Left forelimb (tissue), 1 donor: Measurements from ENCODE around the gene KDM6A.
"Not testable (repeated sequence)": the region's sequence is repeated elsewhere in the genome, so short reads cannot be mapped to it uniquely, and the experiment has no call there.

Experiments
- DNase-seq: peaks from one replicate; pipeline ENCODE4 v3.0.0-alpha.2; 2018; ENCODE audit warnings: low spot score

The KDM6A gene

DNA sequence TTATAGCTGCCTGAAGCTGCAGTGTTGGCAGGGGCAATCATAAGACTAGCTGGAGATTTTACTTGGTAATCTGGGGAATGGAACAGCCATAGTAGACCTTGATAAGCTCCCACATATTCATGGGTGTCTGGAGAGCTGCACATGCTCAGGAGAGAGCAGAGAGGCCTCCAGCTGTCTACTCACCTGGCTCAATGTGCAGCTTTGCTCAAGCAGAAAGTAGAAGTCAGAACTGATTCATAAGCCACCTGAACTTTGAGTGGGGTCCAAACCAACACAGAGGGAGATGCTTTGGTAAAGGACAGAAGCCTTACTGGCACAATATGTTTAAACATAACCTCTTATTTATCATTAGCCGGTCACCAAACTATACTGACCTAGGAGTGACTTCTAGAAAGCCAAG is 54.4 kb downstream of the KDM6A start:
- no peak for DNase-seq

DNA sequence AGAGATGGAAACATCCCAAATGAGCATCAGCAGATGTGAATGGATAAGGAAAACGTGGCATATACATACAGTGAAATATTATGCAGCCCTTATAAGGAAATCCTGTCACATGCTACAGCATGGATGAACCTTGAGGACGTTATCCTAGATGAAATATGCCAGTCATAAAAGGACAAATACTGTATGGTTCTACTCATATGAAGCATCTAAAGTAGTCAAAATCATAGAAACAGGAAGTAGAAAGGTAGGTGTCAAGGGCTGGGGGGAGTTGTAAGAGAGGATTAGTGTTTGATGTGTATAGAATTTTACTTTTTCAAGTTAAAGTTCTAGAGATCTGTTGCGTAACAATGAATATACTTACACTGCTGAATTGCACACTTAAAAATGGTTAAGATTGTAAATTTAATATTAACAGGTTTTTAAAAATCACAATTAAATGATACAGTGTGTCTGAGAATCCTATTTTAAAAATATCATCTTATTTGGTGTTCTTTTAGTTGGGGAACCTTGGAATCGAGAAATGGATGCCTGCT is 58.5 kb downstream of the KDM6A start:
- DNase-seq: no peak

GRCh38 chrX:44935172-44935571 is 62.2 kb downstream of the KDM6A start:
- no peak for DNase-seq

GRCh38 chrX:44935640-44936039 is 62.7 kb downstream of the KDM6A start:
- no peak for DNase-seq

GRCh38 chrX:44937606-44938005 is 64.6 kb downstream of the KDM6A start:
- DNase-seq: no peak

- DNase-seq: no peak
These were observed 65.1 kb downstream of the KDM6A start for GRCh38 chrX:44938111-44938510.

DNA sequence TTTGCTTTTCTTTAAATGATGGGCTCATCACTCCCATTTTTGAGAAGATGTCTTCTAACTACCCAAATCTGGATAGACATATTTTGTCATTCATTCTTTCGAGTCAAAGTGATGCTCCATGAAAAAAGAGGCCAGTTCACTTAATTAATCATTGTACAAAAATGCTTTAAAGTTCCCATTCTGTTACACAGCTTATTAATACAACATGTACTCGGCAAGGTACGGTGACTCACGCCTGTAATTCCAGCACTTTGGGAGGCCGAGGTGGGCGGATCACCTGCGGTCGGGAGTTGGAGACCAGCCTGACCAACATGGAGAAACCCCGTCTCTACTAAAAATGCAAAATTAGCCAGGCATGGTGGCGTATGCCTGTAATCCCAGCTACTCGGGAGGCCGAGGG is 67.6 kb downstream of the KDM6A start:
- not testable (repeated sequence) for DNase-seq

DNA sequence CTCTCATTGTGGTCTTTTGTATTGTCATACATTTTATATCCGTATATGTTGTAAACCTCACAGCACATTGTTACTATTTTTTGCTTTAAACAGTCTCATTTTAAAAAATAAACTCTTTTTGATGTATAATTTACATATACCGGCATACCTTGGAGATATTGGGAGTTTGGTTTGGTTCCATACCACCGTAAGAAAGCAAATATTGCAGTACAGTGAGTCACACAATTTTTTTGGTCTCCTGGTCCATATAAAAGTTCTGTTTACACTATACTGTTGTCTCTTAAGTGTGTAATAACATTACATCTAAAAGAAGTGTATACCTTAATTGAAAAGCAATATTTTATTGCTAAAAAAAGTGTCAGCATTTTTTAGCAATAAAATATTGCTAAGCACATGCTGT is 70.0 kb downstream of the KDM6A start:
- DNase-seq: no peak

DNA sequence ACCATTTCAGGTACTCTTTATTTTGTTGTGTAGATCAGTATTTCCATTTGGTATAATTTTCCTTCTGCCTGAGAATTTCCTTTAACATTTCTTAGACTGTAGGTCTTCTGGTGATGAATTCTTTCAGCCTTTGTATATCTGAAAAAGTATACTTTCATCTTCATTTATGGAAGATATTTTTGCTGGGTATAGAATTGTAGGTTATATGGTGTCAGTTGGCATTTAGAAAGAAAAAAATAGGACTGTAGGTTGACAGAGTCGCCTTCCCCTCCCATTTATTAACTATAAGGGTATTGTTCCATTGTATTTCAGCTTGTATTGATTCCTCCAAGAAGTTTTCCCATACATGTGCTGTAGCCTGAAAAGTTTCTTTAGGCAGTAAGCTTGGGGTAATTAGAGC is 71.9 kb downstream of the KDM6A start:
- no peak for DNase-seq

DNA sequence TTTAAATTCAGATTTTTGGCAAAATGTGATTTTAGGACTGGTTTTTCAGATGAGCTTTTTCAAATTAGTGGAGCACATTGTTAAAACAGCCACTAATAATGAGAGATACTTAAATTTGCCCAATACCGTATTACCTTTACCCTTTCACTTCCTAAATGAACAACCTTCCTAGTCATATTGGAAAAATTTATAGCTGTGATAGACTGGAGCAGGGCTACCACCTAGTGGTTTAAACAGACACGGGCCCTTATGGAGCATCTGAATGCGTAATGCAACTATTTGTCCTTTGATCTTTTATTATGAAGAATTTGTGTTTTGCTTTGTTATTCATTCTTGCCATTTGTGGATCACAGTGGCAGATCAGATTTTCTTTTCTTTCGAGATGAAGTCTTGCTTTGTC is 72.7 kb downstream of the KDM6A start:
- no peak for DNase-seq

DNA sequence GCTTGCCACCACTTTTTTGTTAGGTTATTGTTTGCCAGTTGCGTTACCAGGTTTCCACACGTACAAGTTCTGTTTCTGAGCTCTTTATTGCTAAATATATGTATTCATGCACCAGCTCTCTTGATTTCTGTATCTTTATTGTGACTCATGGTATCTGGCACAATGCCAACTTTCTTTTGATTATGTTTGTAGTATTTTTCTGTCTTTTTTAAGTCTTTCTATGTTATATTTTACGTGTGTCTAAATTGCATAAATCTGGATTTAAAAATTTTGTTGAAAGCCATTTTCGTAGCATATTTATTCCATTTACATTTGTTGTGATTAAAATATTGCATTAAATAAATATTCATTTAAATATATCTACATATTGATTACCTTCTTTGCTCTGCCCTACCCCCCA is 73.8 kb downstream of the KDM6A start:
- no peak for DNase-seq

DNA sequence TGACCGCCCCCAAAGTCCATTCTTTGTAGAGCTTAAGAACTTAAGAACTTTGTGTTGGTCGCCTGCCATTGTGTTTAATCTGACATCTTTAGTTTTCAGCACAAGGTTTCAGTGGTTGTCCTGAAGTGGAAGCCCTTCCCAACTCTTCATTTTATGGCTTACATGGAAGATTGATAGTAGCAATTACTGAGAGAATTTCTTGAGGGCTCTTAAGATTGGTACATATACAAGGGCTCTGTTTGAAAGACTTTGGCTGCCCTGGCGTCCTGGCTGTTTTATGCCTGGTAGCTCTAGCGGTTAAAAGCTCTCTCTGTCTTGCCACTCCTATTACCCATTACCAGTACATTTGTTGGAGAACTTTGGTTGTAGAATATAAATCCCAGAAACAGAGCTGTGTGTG is 75.0 kb downstream of the KDM6A start:
- DNase-seq: no peak

DNA sequence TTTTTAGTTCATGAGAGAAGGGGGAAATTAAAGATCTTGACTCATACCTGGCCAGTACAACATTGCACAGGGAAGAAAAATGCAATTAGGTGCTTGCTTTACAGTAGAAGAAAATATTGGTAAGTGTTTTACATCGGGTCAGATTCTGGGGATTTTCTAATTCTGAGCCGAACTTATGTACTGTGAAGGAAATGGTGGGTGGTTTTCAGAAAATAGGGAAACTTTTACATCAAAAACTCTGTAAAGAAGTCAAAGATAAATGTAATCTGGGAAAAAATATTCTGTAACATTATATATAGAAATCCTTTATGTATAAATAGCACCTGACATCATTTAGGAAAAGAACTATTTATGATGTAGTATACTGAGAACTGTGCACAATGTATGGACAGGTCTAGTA is 75.4 kb downstream of the KDM6A start:
- DNase-seq: no peak

DNA sequence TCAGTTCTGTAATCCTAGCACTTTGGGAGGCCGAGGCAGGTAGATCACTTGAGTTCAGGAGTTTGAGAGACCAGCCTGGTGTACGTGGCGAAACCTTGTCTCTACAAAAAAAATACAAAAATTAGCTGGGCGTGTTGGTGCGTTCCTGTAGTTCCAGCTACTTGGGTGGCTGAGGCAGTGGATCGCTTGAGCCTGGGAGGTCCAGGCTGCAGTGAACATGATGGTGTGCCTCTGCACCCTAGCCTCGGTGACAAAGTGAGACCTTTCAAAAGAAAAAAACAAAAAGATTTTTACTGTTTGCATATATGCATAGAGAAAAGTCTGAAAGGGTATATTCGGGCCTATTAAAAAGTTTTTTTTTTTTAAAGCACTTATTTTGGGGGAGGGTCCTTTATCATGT is 76.1 kb downstream of the KDM6A start:
- no peak for DNase-seq

DNA sequence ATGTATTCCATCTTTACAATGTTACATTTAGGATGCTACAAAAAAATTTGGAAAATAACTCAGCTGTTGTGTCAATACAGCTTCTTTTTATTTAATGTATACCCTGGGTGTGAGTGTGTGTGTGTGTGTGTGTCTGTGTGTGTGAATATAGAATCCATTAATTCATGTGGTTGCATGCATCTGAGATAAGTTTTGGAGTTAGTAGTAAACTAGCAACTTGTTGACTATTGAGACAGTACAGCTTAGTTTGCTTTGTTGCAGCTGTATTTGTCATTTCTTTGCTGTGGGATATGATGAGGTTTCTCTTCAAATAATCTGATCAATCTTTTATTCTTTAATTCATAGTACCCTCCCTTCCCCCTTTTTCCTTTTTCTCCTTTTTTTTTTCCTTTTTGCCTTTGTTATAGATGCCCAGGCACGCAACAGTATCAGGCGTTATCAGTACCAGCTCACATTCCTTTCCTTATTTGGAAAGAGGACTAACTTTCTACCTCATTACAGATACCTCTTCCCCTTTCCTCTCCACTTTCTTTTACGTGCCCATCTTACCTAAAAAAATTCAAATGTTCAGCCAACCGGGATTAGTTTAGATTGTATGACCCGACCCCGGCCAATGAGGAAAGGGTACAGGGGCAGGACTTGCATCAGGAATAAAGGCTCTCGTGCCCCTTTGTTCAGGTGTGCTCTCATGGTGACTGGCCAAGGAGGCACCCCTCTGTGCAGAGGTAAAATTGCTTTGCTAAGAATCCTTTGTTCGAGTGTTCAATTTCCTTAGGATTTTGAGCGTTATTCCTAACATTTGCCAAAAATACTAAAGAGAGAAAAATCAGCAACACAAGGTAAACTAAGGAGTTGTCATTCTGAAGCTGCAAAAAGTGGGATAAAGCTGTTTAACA is 77.7 kb downstream of the KDM6A start:
- DNase-seq: not testable (repeated sequence)

- no peak for DNase-seq
These were observed 78.6 kb downstream of the KDM6A start for GRCh38 chrX:44951572-44952067.

- no peak for DNase-seq
These were observed 79.5 kb downstream of the KDM6A start for GRCh38 chrX:44952329-44953027.

GRCh38 chrX:44953734-44954502 is 80.9 kb downstream of the KDM6A start:
- no peak for DNase-seq

DNA sequence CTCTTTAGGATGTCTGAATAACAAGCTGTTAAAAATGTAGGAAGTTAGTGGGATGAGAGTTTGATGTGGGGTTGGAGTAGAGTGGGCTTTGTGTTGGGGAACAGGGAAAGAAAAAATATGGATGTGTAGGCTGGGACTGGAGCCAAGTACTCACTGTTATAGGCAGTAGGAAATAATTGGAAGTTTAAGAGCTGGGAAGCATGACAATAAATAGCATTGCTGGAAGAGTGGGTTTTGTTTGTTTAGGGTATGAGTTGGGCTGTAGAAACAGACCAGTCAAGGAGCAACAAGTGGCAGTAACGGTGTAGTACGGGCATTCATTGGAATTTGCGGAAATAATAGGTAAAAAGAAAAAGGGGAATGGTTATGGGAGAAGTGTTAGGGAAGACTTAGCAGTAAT is 81.6 kb downstream of the KDM6A start:
- DNase-seq: no peak

- DNase-seq: no peak
These were observed 84.9 kb downstream of the KDM6A start for GRCh38 chrX:44957848-44958247.

- DNase-seq: no peak
These were observed 85.5 kb downstream of the KDM6A start for GRCh38 chrX:44958480-44958879.
